HG02852 (cell line): ENCODE measurements around the gene KIAA1328.
A peak's percentile ranks its signal among the peaks of the same experiment; 100 is the strongest.
"Not testable (repeated sequence)": the region's sequence is repeated elsewhere in the genome, so short reads cannot be mapped to it uniquely, and the experiment has no call there.

Source experiments
- ATAC-seq: cut with Tn5 transposase; IDR thresholded peaks from one replicate; pipeline ENCODE4 v1.9.1; 2021; ENCODE audit warnings: mild to moderate bottlenecking, moderate library complexity; ENCODE audit not compliant: unreplicated experiment

The KIAA1328 gene

GRCh38 chr18:36828630-36829361 lies at the start of gene KIAA1328, which contains the start of gene TPGS2:
Gene KIAA1328 (plus strand): TSS chr18:36829127. CDS start chr18:36829139, 12 bp downstream.
Gene TPGS2 (minus strand): TSS chr18:36829002. CDS start chr18:36828767, 235 bp downstream.
- peak; percentile 92 for ATAC-seq

- no peak for ATAC-seq
Observed at GRCh38 chr18:36780748-36781147, 48.2 kb upstream of the KIAA1328 start.

DNA sequence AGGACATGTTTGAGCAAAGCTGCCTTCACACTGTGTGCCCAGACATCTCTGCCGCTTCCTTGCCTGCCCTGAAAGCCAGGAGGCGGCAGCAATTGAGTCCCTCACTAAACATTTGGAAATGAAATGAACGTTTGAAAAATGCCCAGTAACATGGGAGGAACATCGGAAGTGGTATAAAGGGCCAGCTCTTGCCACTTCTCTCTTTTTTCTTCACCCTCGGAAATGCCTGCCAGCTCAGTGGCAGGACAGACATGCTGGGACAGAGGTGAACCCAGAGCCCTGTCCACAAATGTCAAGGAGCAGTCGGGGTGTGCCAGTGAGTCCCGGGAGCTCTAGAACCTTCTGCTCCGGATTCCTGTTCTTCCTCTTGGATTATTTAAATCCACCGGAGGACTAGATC lies 46.2 kb upstream of the KIAA1328 start:
- no peak for ATAC-seq

DNA sequence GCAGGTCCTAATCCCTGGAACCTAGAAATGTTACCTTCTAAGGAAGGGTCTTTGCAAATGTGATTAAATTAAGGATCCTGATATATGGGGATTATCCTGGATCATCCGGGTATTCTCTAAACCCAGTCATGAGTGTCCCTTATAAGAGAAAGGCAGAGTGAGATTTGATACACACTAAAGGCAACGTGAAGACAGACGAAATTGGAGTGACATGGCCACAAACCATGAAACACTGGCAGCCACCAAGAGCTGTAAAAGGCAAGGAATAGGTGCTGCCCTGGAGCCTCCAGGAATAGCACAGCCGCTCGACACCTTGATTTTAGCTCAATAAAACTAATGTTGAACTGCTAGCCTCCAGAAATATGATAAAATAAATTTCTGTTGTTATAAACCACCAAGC lies 45.1 kb upstream of the KIAA1328 start:
- no peak for ATAC-seq

- no peak for ATAC-seq
Observed at GRCh38 chr18:36786686-36787085, 42.2 kb upstream of the KIAA1328 start.

DNA sequence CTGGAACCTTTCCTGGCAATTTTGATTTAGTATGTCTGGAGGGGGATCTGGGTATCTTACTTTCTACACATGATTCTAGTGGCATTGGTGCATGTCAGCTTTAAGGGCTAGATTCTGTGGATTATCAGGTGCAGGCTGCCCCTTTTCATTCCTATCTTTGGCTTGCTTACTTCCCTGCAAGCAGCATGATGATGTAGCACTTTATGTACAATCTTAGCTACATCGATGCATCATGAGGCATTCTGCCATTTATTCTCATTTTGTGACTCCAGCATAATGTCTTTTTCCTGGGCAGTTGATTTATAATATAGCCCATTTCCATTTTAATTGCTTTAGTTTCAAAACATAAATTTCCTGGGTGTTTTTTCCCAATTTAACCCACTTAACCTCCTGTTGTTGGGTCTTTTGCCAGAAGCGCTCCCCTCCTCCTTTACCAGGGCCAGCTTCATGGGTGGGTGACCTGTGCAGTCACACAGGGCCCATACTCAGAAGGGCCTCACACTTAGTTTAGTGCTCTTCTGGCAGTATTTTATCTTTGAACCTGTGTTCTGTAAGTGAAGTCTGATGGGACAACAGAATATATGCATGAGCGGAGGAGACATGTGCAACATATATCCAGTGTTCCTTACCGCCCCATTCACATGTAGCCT lies 36.2 kb upstream of the KIAA1328 start:
- no peak for ATAC-seq

DNA sequence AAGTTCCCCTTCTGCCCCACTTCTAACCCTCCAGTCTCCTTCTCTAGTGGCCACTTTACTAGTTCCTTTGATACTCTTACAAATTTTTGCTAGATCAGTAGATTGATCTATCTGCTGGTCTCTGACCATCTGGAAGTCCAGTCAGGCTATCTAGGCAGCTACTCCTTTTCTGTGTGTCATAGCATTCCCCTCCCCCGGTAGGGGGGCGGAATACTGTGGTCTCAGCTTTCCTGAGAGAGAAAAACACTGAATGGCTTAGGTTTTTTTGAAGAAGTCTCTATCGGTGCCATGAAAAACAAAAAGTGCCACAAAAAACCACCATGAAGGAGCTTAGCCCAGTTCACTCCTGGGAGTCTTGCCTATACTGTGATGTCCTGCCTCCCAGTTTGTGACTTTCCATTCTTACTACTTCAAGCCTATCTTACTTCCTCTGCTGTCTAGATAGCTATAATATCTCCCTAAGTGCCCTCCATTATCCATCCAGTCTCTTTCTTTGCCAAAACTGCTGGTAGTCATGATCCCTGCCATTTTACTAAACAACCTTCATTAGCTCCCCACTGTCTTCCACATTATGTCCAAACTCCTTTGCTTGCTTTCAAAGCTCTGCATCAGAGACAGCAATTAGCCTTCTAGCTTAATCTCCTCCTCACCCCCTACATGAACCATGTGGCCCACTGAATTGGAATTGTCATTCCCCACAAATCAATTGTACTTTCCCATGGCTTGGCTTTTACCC lies 30.0 kb upstream of the KIAA1328 start:
- ATAC-seq = no peak

DNA sequence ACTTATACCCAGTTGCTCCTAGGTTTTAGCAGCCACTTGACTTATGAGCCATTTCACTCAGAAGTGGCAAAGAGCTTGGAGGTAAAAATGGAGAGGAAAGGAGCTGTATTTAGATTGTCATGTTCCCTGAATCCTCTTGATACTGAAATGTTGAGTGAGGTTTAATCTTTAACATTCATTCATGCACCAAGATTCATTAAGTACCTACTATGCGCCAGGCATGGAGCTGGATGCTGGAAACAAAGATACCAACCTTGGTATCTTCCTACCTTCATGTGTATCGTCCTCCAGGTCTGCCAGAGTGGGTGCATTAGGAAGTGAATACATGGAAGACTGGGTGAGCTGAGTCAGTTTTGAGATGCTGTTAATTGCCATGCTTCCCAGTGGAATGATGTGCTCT lies 23.8 kb upstream of the KIAA1328 start:
- no peak for ATAC-seq

DNA sequence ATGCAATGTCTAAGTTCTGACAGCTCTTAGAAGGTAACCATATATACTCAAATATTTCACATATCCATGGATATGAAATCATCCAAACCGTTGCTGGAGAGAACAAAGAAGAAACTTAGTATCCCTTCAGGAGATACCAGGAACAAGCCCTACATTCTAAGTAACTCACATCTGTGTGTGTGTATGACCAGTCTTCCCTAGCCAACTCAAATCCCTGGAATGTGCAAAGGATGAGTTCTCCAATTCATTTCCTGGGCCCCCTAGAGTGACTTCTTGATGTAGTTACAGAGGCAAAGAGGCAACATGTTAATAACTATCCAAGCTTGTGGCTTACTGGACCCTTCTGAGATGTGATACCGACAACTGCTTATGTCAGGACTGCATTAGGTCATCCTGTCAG lies 20.2 kb upstream of the KIAA1328 start:
- no peak for ATAC-seq

DNA sequence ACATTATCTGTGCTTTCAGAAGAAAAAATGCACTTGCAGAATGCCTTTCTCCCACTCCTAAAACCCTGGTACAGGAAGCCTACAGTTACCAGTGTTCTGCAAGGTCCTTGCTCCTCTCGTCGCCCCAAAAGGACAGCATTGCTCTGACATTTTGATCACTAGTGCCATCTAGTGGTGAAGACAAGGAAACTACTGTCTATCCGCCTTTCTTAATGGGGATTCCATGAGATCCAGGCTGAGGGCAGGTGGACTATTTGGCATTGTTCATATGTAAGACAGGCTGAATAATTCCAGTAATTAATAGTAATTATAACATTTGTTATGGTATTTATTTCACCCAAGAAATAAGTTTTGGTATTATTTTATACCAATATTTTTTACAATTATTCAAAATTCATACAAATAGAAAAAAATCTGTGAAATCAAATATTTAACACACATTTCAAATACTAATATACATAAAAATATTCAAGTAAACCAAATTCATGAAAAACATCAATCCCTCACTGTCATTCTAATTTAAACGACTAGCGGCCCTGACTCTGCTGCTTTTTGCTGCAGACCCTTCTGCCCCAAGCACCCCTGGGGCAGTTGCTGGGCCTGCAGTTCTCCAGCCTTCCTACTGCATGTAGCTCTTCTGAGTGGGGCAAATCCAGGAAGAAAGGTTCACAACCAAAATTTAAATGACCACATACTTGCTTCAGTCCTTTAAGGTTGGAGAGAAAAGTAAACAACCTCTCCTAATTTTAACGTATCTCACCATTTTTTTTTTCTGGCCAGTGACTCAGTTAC lies 19.1 kb upstream of the KIAA1328 start:
- peak; percentile 98 for ATAC-seq

GRCh38 chr18:36811430-36811829 lies 17.5 kb upstream of the KIAA1328 start:
- no peak for ATAC-seq

DNA sequence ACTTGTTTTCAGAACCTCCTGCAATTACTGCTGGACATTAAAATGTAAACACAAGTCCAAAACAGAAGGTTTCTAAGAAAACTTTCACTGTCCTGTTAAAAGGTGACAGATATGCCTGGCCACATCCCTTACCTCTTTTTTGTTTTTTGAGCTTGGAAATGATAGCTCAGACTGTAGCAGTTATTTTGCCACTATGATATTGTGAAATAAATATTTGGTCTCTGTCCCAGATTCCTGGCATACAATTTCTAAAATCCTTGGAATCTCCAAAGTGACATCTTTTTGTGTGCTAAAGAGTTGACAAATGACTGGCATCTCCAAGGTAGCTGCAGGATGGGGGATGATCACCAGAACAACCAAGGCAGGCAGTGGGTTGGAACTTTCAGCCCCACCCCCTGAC lies 17.0 kb upstream of the KIAA1328 start:
- no peak for ATAC-seq

DNA sequence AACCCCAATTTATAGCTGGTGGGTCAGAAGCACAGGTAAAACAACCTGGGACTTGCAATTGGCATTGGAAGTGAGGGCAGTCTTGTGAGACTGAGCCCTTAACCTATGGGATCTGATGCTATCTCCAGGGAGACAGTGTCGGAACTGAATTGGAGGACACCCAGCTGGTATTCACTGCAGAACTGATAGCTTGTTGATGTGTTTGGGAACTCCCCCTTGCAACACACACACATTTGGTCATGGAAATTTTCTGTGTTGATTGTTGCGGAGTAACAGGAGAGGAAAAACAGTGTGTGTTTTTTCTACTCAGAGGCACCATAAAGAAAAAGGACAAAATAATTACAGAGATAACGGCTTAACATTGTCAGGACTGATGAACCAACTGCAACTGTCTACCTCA lies 16.2 kb upstream of the KIAA1328 start:
- ATAC-seq = no peak

- no peak for ATAC-seq
Observed at GRCh38 chr18:36813101-36813775, 15.7 kb upstream of the KIAA1328 start.

GRCh38 chr18:36813824-36814223 lies 15.1 kb upstream of the KIAA1328 start:
- ATAC-seq = no peak

GRCh38 chr18:36814994-36815393 lies 13.9 kb upstream of the KIAA1328 start:
- no peak for ATAC-seq

GRCh38 chr18:36816096-36816495 lies 12.8 kb upstream of the KIAA1328 start:
- ATAC-seq = not testable (repeated sequence)

- no peak for ATAC-seq
Observed at GRCh38 chr18:36817039-36817438, 11.9 kb upstream of the KIAA1328 start.

DNA sequence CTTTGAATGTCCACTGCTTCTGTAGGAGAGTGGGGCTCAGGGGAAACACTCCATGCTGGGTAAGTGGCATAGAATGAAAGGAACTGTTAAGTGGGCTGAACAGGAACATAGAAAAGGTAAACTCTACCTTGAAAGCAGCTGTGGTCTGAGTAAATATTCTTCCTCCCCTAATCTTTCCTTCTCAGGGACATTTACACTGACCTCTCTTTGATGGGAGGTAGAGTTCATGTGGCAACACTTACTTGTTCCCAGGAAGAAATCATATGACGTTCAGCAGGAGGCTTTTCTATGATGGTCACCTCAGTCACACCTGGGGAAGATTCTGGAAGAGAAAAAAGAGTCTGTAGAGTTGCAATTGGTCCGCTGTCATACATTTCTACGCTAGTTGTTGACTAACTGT lies 10.3 kb upstream of the KIAA1328 start:
- no peak for ATAC-seq

DNA sequence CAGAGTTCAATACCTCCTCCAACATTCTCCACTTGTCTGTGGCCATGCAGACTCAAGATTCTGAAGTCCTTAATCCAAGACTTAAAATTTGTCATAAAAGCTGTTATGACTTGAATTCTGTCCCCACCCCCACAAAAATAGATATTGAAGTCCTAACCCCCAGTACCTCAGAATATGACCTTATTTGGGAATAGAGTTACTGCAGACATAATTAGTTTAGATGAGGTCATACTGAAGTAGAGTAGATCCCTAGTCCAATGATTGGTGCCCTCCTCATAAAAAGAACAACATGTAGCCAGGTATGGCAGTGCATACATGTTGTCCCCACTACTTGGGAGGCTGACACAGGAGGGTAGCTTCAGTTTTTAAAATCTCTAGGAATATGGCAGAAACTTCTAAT lies 9.3 kb upstream of the KIAA1328 start:
- ATAC-seq = no peak
